Naive thymus-derived CD8-positive, alpha-beta T cell (primary cell): Measurements from ENCODE around the gene STARD9. TPM values are rescaled to one million over a fixed set of nuclear protein-coding genes. Genes with fewer than 3 reads are reported as not detected.
"Not testable (repeated sequence)": the region's sequence is repeated elsewhere in the genome, so short reads cannot be mapped to it uniquely, and the experiment has no call there.

Experiments
- ATAC-seq, 2 donors: fragments of 150-1000 bp; cut with Tn5 transposase in 1 of 2; sonication (Bioruptor Pico), chemical (Tn5 transposase) in 1 of 2; 1 replicate in 1 of 2; 2 replicates in 1 of 2; pipeline ENCODE4 v1.10.0; 2021; ENCODE audit warnings: mild to moderate bottlenecking in 2 of 2, moderate library complexity in 2 of 2
- POLR2A ChIA-PET: fragments of 350-600 bp; sonication (Branson Sonifier 250); formaldehyde crosslinking; loops from one replicate; lab custom pipeline; 2021; ENCODE audit warnings: antibody characterized with exemption; lab: Charles Lee
- DNase-seq, 10 donors: peaks; one replicate each; pipeline versions ENCODE4 v3.0.0 to v3.0.0-alpha.2; 2020 to 2022
- H3K27ac Mint-ChIP-seq, 10 donors: one replicate each; pipeline ENCODE4 v1.8.0; 2020 to 2022; ENCODE audit warnings: mild to moderate bottlenecking in 10 of 10, mixed read lengths in 10 of 10, moderate library complexity in 4 of 10, inconsistent platforms in 1 of 10
- H3K27me3 Mint-ChIP-seq, 5 donors: one replicate each; pipeline ENCODE4 v1.8.0; 2021 to 2022; ENCODE audit warnings: mixed read lengths in 5 of 5
- H3K36me3 Mint-ChIP-seq, 3 donors: one replicate each; pipeline ENCODE4 v1.8.0; 2020 to 2022; ENCODE audit warnings: mixed read lengths in 3 of 3, mild to moderate bottlenecking in 2 of 3, inconsistent platforms in 1 of 3
- H3K4me1 Mint-ChIP-seq, 4 donors: one replicate each; pipeline ENCODE4 v1.8.0; 2021 to 2022; ENCODE audit warnings: mixed read lengths in 4 of 4
- H3K4me3 Mint-ChIP-seq, 10 donors: one replicate each; pipeline ENCODE4 v1.8.0; 2020 to 2022; ENCODE audit warnings: mild to moderate bottlenecking in 10 of 10, mixed read lengths in 10 of 10, moderate library complexity in 6 of 10, inconsistent platforms in 1 of 10
- H3K9me3 Mint-ChIP-seq, 9 donors: one replicate each; pipeline ENCODE4 v1.8.0; 2020 to 2022; ENCODE audit warnings: mixed read lengths in 9 of 9, mild to moderate bottlenecking in 3 of 9, inconsistent platforms in 1 of 9, moderate library complexity in 1 of 9
- polyA plus RNA-seq, 3 donors: library from polyadenylated mRNA; unstranded; fragments of 300-500 nt; fragmentation: Illumina TruSeq; gene quantifications; one replicate each; pipeline ENCODE4 v1.2.3, GENCODE V29; 2021
- total RNA-seq, 8 experiments: library from RNA in 2 of 8; stranded (reverse) in 2 of 8; gene quantifications; one replicate each; pipeline ENCODE4 v1.2.3 and lab custom pipeline; 2021 to 2026

STARD9 gene
- total and polyA plus RNA-seq, 5 experiments from 2014 or later: 0.10 to 13.7 (median 0.53) TPM

GRCh38 chr15:42736178-42736792, 160.9 kb downstream of the STARD9 start:
- H3K9me3 Mint-ChIP-seq: no peaks in the 10 kb centered on the region
- peaks cover 0 to 30% (median 6%) of the 10 kb centered on the region in 3 donors for H3K36me3 Mint-ChIP-seq
- POLR2A ChIA-PET: interaction anchor here (0.6 to 1.9 kb wide), 5 partner anchors 10 to 1334 kb away, joined by 3 to 7 read pairs (median 3); no protein-coding TSS in a partner anchor
- peak in 4 of 10 donors; percentile 3 to 22 (median 18) for DNase-seq
- peak overlapping the region in 8 of 10 donors; percentile 29 to 84 (median 64) for H3K27ac Mint-ChIP-seq
- no peaks in the 10 kb centered on the region for H3K27me3 Mint-ChIP-seq
- H3K4me3 Mint-ChIP-seq: peak overlapping the region; percentile 74 to 88 (median 78)
- peak; percentile 6 to 18 for ATAC-seq
- H3K4me1 Mint-ChIP-seq: peaks cover 10 to 25% (median 19%) of the 10 kb centered on the region in 4 donors

GRCh38 chr15:42736793-42737528, 161.6 kb downstream of the STARD9 start, which contains the start of gene CDAN1:
Gene CDAN1 (minus strand): TSS chr15:42737128. CDS start chr15:42737102, 26 bp downstream.
- H3K9me3 Mint-ChIP-seq: no peaks in the 10 kb centered on the region
- POLR2A ChIA-PET: interaction anchor here (0.5 to 1.9 kb wide), 6 partner anchors 11 to 1335 kb away, joined by 3 to 7 read pairs (median 3); no protein-coding TSS in a partner anchor
- DNase-seq (peak; percentile 81 to 96 (median 90)), ATAC-seq (peak; percentile 88 to 93)
- no peaks in the 10 kb centered on the region for H3K27me3 Mint-ChIP-seq
- peaks cover 0 to 23% (median 2%) of the 10 kb centered on the region in 3 donors for H3K36me3 Mint-ChIP-seq
- H3K4me3 Mint-ChIP-seq: peak within 1 kb of the TSS; percentile 74 to 89 (median 83)
- peaks cover 10 to 25% (median 19%) of the 10 kb centered on the region in 4 donors for H3K4me1 Mint-ChIP-seq
- peak within 1 kb of the TSS; percentile 63 to 94 (median 89) for H3K27ac Mint-ChIP-seq

GRCh38 chr15:42737529-42738328, 162.3 kb downstream of the STARD9 start:
- Mint-ChIP-seq H3K4me1 (peaks cover 8 to 27% (median 16%) of the 10 kb centered on the region in 4 donors), H3K4me3 (peak overlapping the region; percentile 71 to 89 (median 83)), H3K27ac (peak overlapping the region; percentile 63 to 94 (median 89)), H3K9me3 (no peaks in the 10 kb centered on the region), H3K27me3 (no peaks in the 10 kb centered on the region), H3K36me3 (peaks cover 0 to 20% (median 0%) of the 10 kb centered on the region in 3 donors)
- POLR2A ChIA-PET: interaction anchor here (0.5 to 1.9 kb wide), 3 partner anchors 11 to 23 kb away, joined by 3 to 7 read pairs (median 3); no protein-coding TSS in a partner anchor
- DNase-seq: peak in 2 of 10 donors; percentile 3 to 6
- ATAC-seq: no peak

- POLR2A ChIA-PET: no interaction called here
- Mint-ChIP-seq H3K4me3 (no peak overlapping the region), H3K27ac (no peak overlapping the region), H3K27me3 (no peaks in the 10 kb centered on the region), H3K9me3 (no peaks in the 10 kb centered on the region), H3K36me3 (peaks cover 0 to 35% (median 3%) of the 10 kb centered on the region in 3 donors), H3K4me1 (peaks cover 0 to 9% (median 3%) of the 10 kb centered on the region in 4 donors)
- no peak for ATAC-seq
- DNase-seq: no peak
These were observed 166.3 kb downstream of the STARD9 start for GRCh38 chr15:42741710-42742109.

- H3K27ac Mint-ChIP-seq: no peak overlapping the region
- H3K27me3 Mint-ChIP-seq: no peaks in the 10 kb centered on the region
- DNase-seq: no peak
- POLR2A ChIA-PET: no interaction called here
- H3K4me1 Mint-ChIP-seq: peaks cover 0 to 8% (median 3%) of the 10 kb centered on the region in 4 donors
- H3K36me3 Mint-ChIP-seq: peaks cover 0 to 38% (median 3%) of the 10 kb centered on the region in 3 donors
- ATAC-seq: no peak
- no peaks in the 10 kb centered on the region for H3K9me3 Mint-ChIP-seq
- H3K4me3 Mint-ChIP-seq: no peak overlapping the region
These were observed 166.7 kb downstream of the STARD9 start for GRCh38 chr15:42742149-42742548.

GRCh38 chr15:42744195-42744594, 168.8 kb downstream of the STARD9 start:
- Mint-ChIP-seq H3K4me3 (no peak overlapping the region), H3K9me3 (no peaks in the 10 kb centered on the region)

GRCh38 chr15:42749266-42749665, 173.9 kb downstream of the STARD9 start:
- no peak overlapping the region for H3K4me3 Mint-ChIP-seq
- peaks cover 0 to 3% (median 0%) of the 10 kb centered on the region in 4 donors for H3K4me1 Mint-ChIP-seq
- no peaks in the 10 kb centered on the region for H3K27me3 Mint-ChIP-seq
- peaks cover 4 to 15% (median 12%) of the 10 kb centered on the region in 9 donors for H3K9me3 Mint-ChIP-seq
- no peak overlapping the region for H3K27ac Mint-ChIP-seq
- peaks cover 26 to 68% (median 48%) of the 10 kb centered on the region in 3 donors for H3K36me3 Mint-ChIP-seq
- no peak for ATAC-seq
- DNase-seq: no peak
- POLR2A ChIA-PET: no interaction called here

More at GRCh38 chr15:42744195-42744594, 168.8 kb downstream of the STARD9 start:
- peaks cover 0 to 39% (median 3%) of the 10 kb centered on the region in 3 donors for H3K36me3 Mint-ChIP-seq
- ATAC-seq: no peak
- no peak for DNase-seq
- peaks cover 0 to 2% (median 0%) of the 10 kb centered on the region in 4 donors for H3K4me1 Mint-ChIP-seq
- POLR2A ChIA-PET: no interaction called here
- no peaks in the 10 kb centered on the region for H3K27me3 Mint-ChIP-seq
- H3K27ac Mint-ChIP-seq: peak overlapping the region in 1 of 10 donors; percentile 20

- no peak overlapping the region for H3K4me3 Mint-ChIP-seq
- H3K27me3 Mint-ChIP-seq: no peaks in the 10 kb centered on the region
- ATAC-seq (no peak), DNase-seq (no peak)
- H3K9me3 Mint-ChIP-seq: peaks cover 4 to 15% (median 12%) of the 10 kb centered on the region in 9 donors
- H3K27ac Mint-ChIP-seq: no peak overlapping the region
- H3K4me1 Mint-ChIP-seq: peaks cover 0 to 3% (median 0%) of the 10 kb centered on the region in 4 donors
- H3K36me3 Mint-ChIP-seq: peaks cover 26 to 62% (median 46%) of the 10 kb centered on the region in 3 donors
- POLR2A ChIA-PET: interaction anchor here (0.6 kb wide), 1 partner anchor 10 kb away, joined by 3 read pairs; no protein-coding TSS in a partner anchor
These were observed 174.9 kb downstream of the STARD9 start for GRCh38 chr15:42750306-42750705.

GRCh38 chr15:42759093-42759492, 183.7 kb downstream of the STARD9 start:
- Mint-ChIP-seq H3K9me3 (peaks cover 11 to 38% (median 27%) of the 10 kb centered on the region in 9 donors), H3K4me1 (peaks cover 3 to 6% (median 5%) of the 10 kb centered on the region in 4 donors), H3K36me3 (peaks cover 23 to 35% (median 28%) of the 10 kb centered on the region in 3 donors), H3K4me3 (no peak overlapping the region), H3K27me3 (no peaks in the 10 kb centered on the region), H3K27ac (no peak overlapping the region)
- ATAC-seq: no peak
- no peak for DNase-seq
- POLR2A ChIA-PET: no interaction called here

- H3K36me3 Mint-ChIP-seq: peaks cover 31 to 50% (median 42%) of the 10 kb centered on the region in 3 donors
- H3K9me3 Mint-ChIP-seq: peaks cover 15 to 53% (median 34%) of the 10 kb centered on the region in 9 donors
- POLR2A ChIA-PET: interaction anchor here (0.7 kb wide), 1 partner anchor 50 kb away, joined by 4 read pairs; no protein-coding TSS in a partner anchor
- H3K4me1 Mint-ChIP-seq: peaks cover 3 to 11% (median 6%) of the 10 kb centered on the region in 4 donors
- DNase-seq (no peak), ATAC-seq (no peak)
- no peak overlapping the region for H3K4me3 Mint-ChIP-seq
- no peaks in the 10 kb centered on the region for H3K27me3 Mint-ChIP-seq
- no peak overlapping the region for H3K27ac Mint-ChIP-seq
These were observed 185.4 kb downstream of the STARD9 start for GRCh38 chr15:42760759-42761158.

- POLR2A ChIA-PET: not testable (repeated sequence)
- peaks cover 40 to 59% (median 50%) of the 10 kb centered on the region in 3 donors for H3K36me3 Mint-ChIP-seq
These were observed 186.4 kb downstream of the STARD9 start for GRCh38 chr15:42761813-42762212.

More at GRCh38 chr15:42761813-42762212, 186.4 kb downstream of the STARD9 start:
- not testable (repeated sequence) for H3K27me3 Mint-ChIP-seq, ATAC-seq, H3K27ac Mint-ChIP-seq, H3K4me3 Mint-ChIP-seq, DNase-seq
- Mint-ChIP-seq H3K4me1 (peaks cover 3 to 15% (median 6%) of the 10 kb centered on the region in 4 donors), H3K9me3 (peaks cover 17 to 61% (median 42%) of the 10 kb centered on the region in 9 donors)
